Muscle layer of colon (tissue), 2 donors: Measurements from ENCODE around the gene PLCB3.
A peak's percentile ranks its signal among the peaks of the same experiment; 100 is the strongest.

ENCODE experiments used
- H3K27ac ChIP-seq: one replicate; pipeline ENCODE4 v1.7.0; 2013; ENCODE audit warnings: low read depth, mild to moderate bottlenecking, low read length, moderate library complexity
- H3K27me3 ChIP-seq, 2 donors: one replicate each; pipeline ENCODE4 v1.7.0; 2013; ENCODE audit warnings: low read length in 2 of 2, mild to moderate bottlenecking in 2 of 2; ENCODE audit not compliant: insufficient read depth in 2 of 2, control insufficient read depth in 1 of 2
- H3K36me3 ChIP-seq: one replicate; pipeline ENCODE4 v1.7.0; 2013; ENCODE audit warnings: mild to moderate bottlenecking, low read length; ENCODE audit not compliant: insufficient read depth
- H3K4me1 ChIP-seq: one replicate; pipeline ENCODE4 v1.7.0; 2013; ENCODE audit warnings: mild to moderate bottlenecking, low read length; ENCODE audit not compliant: insufficient read depth
- H3K4me3 ChIP-seq, 2 donors: one replicate each; pipeline ENCODE4 v1.7.0; 2013; ENCODE audit warnings: low read length in 2 of 2, low read depth in 1 of 2, mild to moderate bottlenecking in 1 of 2, moderate library complexity in 1 of 2
- H3K9ac ChIP-seq: one replicate; pipeline ENCODE4 v1.7.0; 2013; ENCODE audit warnings: low read length
- H3K9me3 ChIP-seq: one replicate; pipeline ENCODE4 v1.7.0; 2013; ENCODE audit warnings: mild to moderate bottlenecking, low read length
- donor health status: abdominal sarcoma.
- donor health status: Adenocarcinoma of cecum.

PLCB3 gene

GRCh38 chr11:64317961-64318765 lies 66.8 kb downstream of the PLCB3 start, which contains the start of gene PRDX5:
Gene PRDX5 (plus strand): TSS chr11:64318121. CDS start chr11:64318216, 95 bp downstream.
- Histone ChIP-seq H3K4me1 (peaks cover 17% of the 10 kb centered on the region), H3K4me3 (peak within 1 kb of the TSS; percentile 92 to 98), H3K27ac (peak within 1 kb of the TSS; percentile 99), H3K9ac (peak within 1 kb of the TSS; percentile 93), H3K27me3 (no peaks in the 10 kb centered on the region), H3K9me3 (no peaks in the 10 kb centered on the region), H3K36me3 (peaks cover 9% of the 10 kb centered on the region)
